HG02970 (cell line): ENCODE results near the gene NUP43.
"Not testable (repeated sequence)": the region's sequence is repeated elsewhere in the genome, so short reads cannot be mapped to it uniquely, and the experiment has no call there.

Experiments used
- ATAC-seq: cut with Tn5 transposase; IDR thresholded peaks from one replicate; pipeline ENCODE4 v1.9.1; 2021; ENCODE audit warnings: mild to moderate bottlenecking, moderate library complexity, moderate number of reproducible peaks; ENCODE audit not compliant: unreplicated experiment, low FRiP score

NUP43 gene

DNA sequence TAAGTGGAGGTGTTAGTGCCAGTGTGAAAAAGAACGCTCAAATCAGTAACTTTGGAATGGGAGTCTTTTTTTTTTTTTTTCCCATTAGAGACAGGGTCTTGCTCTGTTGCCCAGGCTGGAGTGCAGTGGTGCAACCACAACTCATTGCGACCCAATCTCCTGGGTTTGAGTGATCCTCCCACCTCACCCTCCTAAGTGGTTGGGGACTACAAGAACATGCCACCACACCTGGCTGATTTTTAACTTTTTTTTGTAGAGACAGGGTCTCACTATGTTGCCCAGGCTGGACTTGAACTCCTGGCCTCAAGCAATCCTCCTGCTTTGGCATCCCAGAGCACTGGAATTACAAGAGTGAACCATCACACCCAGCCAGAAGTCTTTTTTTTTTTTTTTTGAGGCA lies 48.2 kb downstream of the NUP43 start:
- ATAC-seq = no peak

DNA sequence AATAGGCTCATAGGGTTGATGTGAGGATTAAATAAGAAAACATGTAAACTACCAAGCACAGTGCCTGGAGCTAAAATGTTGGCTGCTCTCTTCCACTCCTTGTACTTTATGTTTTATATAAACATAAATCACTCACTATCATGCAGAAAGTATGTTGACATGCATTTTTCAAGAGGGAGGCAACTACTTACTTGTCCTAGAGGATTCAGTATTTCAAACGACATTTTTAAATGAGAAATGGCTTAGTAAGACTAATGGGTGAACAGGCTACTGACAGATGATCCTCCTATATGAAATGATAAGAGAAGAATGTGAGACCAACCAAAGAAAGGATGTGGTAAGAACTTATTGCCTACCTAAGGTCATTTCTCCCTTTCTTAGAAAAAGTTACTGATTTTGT lies 49.4 kb downstream of the NUP43 start:
- ATAC-seq = no peak

DNA sequence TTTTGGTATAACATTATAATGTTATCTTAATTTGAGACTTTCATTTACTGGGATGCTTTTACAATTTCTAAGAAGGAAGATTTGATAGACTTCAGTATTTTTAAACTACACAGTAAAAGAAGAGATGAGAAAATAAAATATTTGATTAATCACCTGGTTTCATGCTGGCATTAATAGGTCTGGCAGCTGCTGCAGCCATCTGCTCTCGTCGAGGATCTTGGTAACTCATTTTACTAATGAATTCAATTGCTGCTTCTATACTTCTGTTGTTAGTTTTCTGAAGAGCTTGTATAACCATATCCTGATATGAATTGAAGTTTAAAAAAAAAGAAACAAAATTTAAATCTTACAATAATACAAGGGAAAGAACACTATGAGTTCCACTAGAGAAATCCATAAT lies 51.4 kb downstream of the NUP43 start:
- no peak for ATAC-seq

DNA sequence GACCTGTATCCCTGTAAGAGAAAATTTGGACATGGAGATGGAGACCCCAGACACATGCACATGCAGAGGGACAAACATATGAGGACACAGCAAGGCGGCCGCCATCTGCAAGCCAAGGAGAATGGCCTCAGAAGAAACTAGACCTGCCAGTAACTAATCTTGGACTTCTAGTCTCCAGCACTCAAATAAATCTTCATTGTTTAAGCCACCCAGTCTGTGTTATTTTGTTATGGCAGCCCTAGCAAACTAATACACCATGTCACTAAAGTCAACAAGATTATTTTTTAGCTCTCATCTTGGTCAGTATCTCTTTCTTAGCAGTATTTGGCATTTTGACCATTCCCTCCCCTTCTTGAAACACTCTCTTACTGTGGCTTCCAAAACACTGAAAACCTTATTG lies 55.1 kb downstream of the NUP43 start:
- ATAC-seq = no peak

DNA sequence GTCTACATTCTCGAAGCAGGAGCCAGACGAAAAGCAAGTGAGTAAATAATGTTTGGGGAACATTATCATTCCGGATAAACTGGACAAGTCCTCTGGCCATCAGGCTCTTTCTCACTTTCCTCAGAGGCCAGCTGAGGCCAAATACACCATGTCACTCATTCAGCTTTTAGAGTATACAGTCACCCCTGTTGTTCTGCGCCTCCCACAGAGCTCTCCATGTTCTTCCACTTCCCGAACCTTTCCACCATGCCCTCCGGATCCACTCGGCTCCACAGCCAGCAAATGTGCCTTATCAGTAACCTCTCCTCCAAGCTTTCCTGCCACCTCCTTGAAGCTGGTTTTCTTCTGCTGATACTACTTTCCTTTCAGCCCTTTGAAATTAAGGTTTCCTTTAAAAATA lies 60.1 kb downstream of the NUP43 start:
- no peak for ATAC-seq

DNA sequence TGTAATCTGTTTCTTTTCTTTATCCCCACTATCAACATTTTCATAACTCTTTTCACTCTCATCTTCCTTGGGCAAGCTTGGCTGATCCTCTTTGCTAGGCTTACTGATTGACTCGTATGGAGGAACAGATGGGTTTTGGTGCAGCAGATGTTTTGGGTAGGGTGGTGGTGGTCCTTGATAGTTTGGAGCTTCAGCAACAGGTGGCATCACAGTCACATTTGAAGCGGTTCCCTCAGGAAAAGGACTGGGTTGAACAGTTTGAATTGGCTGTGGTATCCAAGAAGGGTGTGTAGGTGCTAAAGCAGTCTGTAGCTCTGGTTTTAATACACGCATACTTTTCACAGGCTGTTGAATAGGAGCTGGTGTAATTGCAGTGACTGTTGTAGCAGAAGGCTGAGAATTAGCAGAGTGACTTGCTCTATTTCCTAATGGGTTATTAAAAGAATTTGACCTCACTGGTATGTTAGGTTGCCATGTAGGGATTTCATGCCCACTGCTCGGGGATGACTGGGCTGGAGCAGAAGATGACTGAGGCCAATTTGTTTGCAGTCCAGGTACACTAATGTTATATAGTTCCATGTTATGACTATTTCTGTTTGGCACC lies 63.0 kb downstream of the NUP43 start:
- no peak for ATAC-seq

GRCh38 chr6:149681845-149682244 lies 64.5 kb downstream of the NUP43 start:
- not testable (repeated sequence) for ATAC-seq

DNA sequence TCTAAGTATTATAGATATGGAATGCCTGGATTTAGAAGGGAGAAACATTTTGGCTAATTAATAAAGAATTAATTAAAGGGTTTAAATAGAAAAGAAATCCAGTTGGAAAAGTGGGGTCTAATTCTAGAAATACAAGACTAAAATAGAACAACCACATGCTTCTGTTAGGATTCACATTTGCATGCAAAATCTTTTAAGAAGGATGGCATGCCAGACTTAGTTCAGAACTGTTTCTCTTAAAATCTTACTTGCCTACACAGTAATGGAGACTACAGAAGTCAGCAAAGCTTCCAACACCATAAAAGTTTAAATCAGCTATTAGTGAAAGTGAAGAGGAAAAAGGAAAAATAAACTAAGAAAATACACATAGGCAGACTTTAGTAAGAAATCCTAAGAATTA lies 65.1 kb downstream of the NUP43 start:
- ATAC-seq = no peak

DNA sequence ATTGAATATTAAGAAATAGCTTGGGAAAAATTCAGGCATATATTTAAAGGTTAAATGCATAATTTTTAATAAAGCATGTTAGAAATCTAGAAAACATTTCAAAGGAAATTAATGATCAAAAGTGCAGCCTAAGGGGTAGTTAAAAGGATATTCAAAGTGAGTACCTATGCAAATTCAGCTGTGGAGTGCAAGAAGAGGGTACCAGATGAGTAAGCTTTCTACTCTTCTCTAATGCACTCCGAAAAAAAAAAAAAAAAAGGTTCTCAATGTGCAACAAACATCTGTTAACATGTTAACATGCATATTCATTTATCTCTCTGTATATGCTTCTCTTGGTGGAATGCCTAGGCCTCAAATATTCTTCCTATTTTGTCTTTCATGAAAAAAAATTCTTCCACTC lies 65.8 kb downstream of the NUP43 start:
- ATAC-seq = no peak
